ENCODE data around the gene TMEM109. TPM values are rescaled to one million over a fixed set of nuclear protein-coding genes. Genes with fewer than 3 reads are reported as not detected.

The TMEM109 gene
- total and polyA plus RNA-seq, 9 of the 15 experiments (the other 6 are each of a cell fraction or from before 2014, with no cell fraction given), result 9.2 to 71.3 (median 30.5) TPM

GRCh38 chr11:60908803-60909202 is 5.2 kb upstream of the TMEM109 start:
- intact Hi-C loops (cut with micrococcal nuclease), result no loop called here
- no peak overlapping the region for H2AFZ ChIP-seq (ENCODE audit: low read depth, low read length)
- in situ Hi-C loops (cut with MboI), result no loop called here
- ATAC-seq (no peak), DNase-seq (ENCODE audit: extremely low read depth in 1 of 4, low spot score in 3 of 4) (no peak), FAIRE-seq (no peak)
- BruUV-seq (replicated peaks), result no TSS peak
- H3K4me3 ChIP-seq, result no peak overlapping the region
- H3K79me2 ChIP-seq (ENCODE audit: control insufficient read depth, insufficient read depth, low read length), result peaks cover 26% of the 10 kb centered on the region
- H3K4me1 ChIP-seq (replicated peaks in 1 of 2; ENCODE audit: control insufficient read depth in 2 of 2, insufficient read depth in 2 of 2, low read length in 2 of 2), result peaks cover 13 to 21% of the 10 kb centered on the region in 2 experiments
- peaks cover 3% of the 10 kb centered on the region for H3K9me1 ChIP-seq (ENCODE audit: control insufficient read depth, insufficient read depth, low read length)
- POLR2A ChIA-PET, result interaction anchor here (1.0 kb wide), 1 partner anchor 10 kb away, joined by 3 read pairs; no protein-coding TSS in a partner anchor
- H3K27me3 ChIP-seq (ENCODE audit: control insufficient read depth in 2 of 2, insufficient read depth in 2 of 2, low read length in 2 of 2), result no peaks in the 10 kb centered on the region
- H3K9ac ChIP-seq (ENCODE audit: insufficient read depth in 1 of 2, low read depth in 2 of 2, low read length in 2 of 2), result no peak overlapping the region
- no peak overlapping the region for H3K4me2 ChIP-seq (ENCODE audit: insufficient read depth, low read length)
- H3K9me3 ChIP-seq (replicated peaks; ENCODE audit: control insufficient read depth, insufficient read depth, low read depth, low read length), result peaks cover 8% of the 10 kb centered on the region
- 8% methylated on average over 1 of the region's 1 CpG for WGBS (ENCODE audit: insufficient coverage, low coverage, missing lambda C conversion rate)
- peaks cover 20% of the 10 kb centered on the region for H4K20me1 ChIP-seq (replicated peaks; ENCODE audit: control insufficient read depth, insufficient read depth, low read length)
- CTCF ChIA-PET (ENCODE audit: low intra/inter-chr PET ratio), result no interaction called here
- H3K27ac ChIP-seq (ENCODE audit: extremely low read depth, low read depth, low read length), result no peak overlapping the region
- H3K36me3 ChIP-seq (ENCODE audit: control insufficient read depth, insufficient read depth, low read length), result peaks cover 16% of the 10 kb centered on the region
- TF ChIP-seq PURB (CRISPR knock-in tag; IDR thresholded peaks at IDR 0.05; ENCODE audit: low read depth) (no peak), ZC3H4 (CRISPR knock-in tag; IDR thresholded peaks at IDR 0.05; ENCODE audit: borderline replicate concordance) (no peak), PREB (CRISPR knock-in tag; IDR thresholded peaks at IDR 0.05) (no peak), ZNF717 (CRISPR knock-in tag; IDR thresholded peaks at IDR 0.05) (no peak), ZZZ3 (IDR thresholded peaks at IDR 0.05) (no peak), RB1 (IDR thresholded peaks at IDR 0.05; ENCODE audit: low read depth) (no peak), SAFB2 (IDR thresholded peaks at IDR 0.05; ENCODE audit: borderline replicate concordance, low read depth, low read length, severe bottlenecking) (no peak), NCOA4 (IDR thresholded peaks at IDR 0.05; ENCODE audit: partially characterized antibody) (no peak), POLR2H (tag; IDR thresholded peaks at IDR 0.05; ENCODE audit: low read depth) (no peak), ZNF3 (CRISPR knock-in tag; IDR thresholded peaks at IDR 0.05) (no peak), ZNF764 (CRISPR knock-in tag; IDR thresholded peaks at IDR 0.05; ENCODE audit: low read depth) (no peak), SAP30 (IDR thresholded peaks at IDR 0.05; ENCODE audit: borderline replicate concordance, insufficient read depth, low read depth, low read length, poor library complexity, severe bottlenecking) (no peak), BCLAF1 (IDR thresholded peaks at IDR 0.05; ENCODE audit: borderline replicate concordance in 1 of 2, control insufficient read depth in 1 of 2, low read depth in 2 of 2, low read length in 1 of 2) (no peak), SRSF3 (IDR thresholded peaks at IDR 0.05; ENCODE audit: insufficient read depth, low read length) (no peak), MYC (IDR thresholded peaks at IDR 0.05; ENCODE audit: low read depth, low read length) (no peak), MYC (CRISPR knock-in tag; IDR thresholded peaks at IDR 0.05; ENCODE audit: borderline replicate concordance, low read depth) (no peak)

Measured in K562 (cell line).